CD8-positive, alpha-beta memory T cell (primary cell): ENCODE measurements around the gene MTHFD2L. TPM values are rescaled to one million over a fixed set of nuclear protein-coding genes. Genes with fewer than 3 reads are reported as not detected.

ENCODE experiments used
- CTCF ChIA-PET: fragments of 350-600 bp; sonication (Branson Sonifier 250); formaldehyde crosslinking; loops from one replicate; lab custom pipeline; 2021; ENCODE audit warnings: antibody characterized with exemption; lab: Charles Lee
- POLR2A ChIA-PET: fragments of 350-600 bp; sonication (Branson Sonifier 250); formaldehyde crosslinking; loops from one replicate; lab custom pipeline; 2021; ENCODE audit warnings: antibody characterized with exemption; lab: Charles Lee
- DNase-seq, 5 donors: peaks; one replicate each; pipeline versions ENCODE4 v3.0.0 to v3.0.0-alpha.2; 2020 to 2022; ENCODE audit warnings: mixed read lengths in 1 of 5
- H3K27ac ChIP-seq: one replicate; pipeline ENCODE4 v1.7.0; 2013; ENCODE audit warnings: low read depth, mild to moderate bottlenecking, low read length, moderate library complexity
- H3K27me3 ChIP-seq: 2 replicates; pipeline ENCODE4 v1.7.0; 2013; ENCODE audit warnings: low read length, mild to moderate bottlenecking; ENCODE audit not compliant: insufficient read depth, poor library complexity, severe bottlenecking
- H3K36me3 ChIP-seq: 2 replicates; pipeline ENCODE4 v1.7.0; 2013; ENCODE audit warnings: mild to moderate bottlenecking, low read length, moderate library complexity; ENCODE audit not compliant: insufficient read depth
- H3K4me1 ChIP-seq: 2 replicates; pipeline ENCODE4 v1.7.0; 2013; ENCODE audit warnings: mild to moderate bottlenecking, low read length, moderate library complexity; ENCODE audit not compliant: insufficient read depth
- H3K4me3 ChIP-seq: 2 replicates; pipeline ENCODE4 v1.7.0; 2013; ENCODE audit warnings: mild to moderate bottlenecking, low read length
- H3K9me3 ChIP-seq: 2 replicates; pipeline ENCODE4 v1.7.0; 2013; ENCODE audit warnings: mild to moderate bottlenecking, low read length
- H3K27ac Mint-ChIP-seq, 8 donors: one replicate each; pipeline ENCODE4 v1.8.0; 2020 to 2021; ENCODE audit warnings: mixed read lengths in 8 of 8, mild to moderate bottlenecking in 6 of 8, inconsistent platforms in 3 of 8, moderate library complexity in 3 of 8
- H3K27me3 Mint-ChIP-seq, 2 donors: one replicate each; pipeline ENCODE4 v1.8.0; 2020 to 2021; ENCODE audit warnings: mixed read lengths in 2 of 2, mild to moderate bottlenecking in 1 of 2, moderate library complexity in 1 of 2
- H3K36me3 Mint-ChIP-seq, 3 donors: one replicate each; pipeline ENCODE4 v1.8.0; 2020 to 2021; ENCODE audit warnings: mixed read lengths in 3 of 3, inconsistent platforms in 1 of 3, mild to moderate bottlenecking in 1 of 3
- H3K4me1 Mint-ChIP-seq, 3 donors: one replicate each; pipeline ENCODE4 v1.8.0; 2020 to 2021; ENCODE audit warnings: mixed read lengths in 3 of 3, inconsistent platforms in 1 of 3, mild to moderate bottlenecking in 1 of 3
- H3K4me3 Mint-ChIP-seq, 7 donors: one replicate each; pipeline ENCODE4 v1.8.0; 2020 to 2021; ENCODE audit warnings: mixed read lengths in 7 of 7, mild to moderate bottlenecking in 6 of 7, moderate library complexity in 4 of 7, inconsistent platforms in 2 of 7
- H3K9me3 Mint-ChIP-seq, 5 donors: one replicate each; pipeline ENCODE4 v1.8.0; 2020 to 2022; ENCODE audit warnings: mixed read lengths in 5 of 5, mild to moderate bottlenecking in 3 of 5, moderate library complexity in 2 of 5, inconsistent platforms in 1 of 5
- polyA plus RNA-seq: library from polyadenylated mRNA; unstranded; fragments of 300-500 nt; fragmentation: Illumina TruSeq; gene quantifications from one replicate; pipeline ENCODE4 v1.2.3, GENCODE V29; 2021
- total RNA-seq, 2 experiments: library from RNA; stranded (reverse); gene quantifications; one replicate each; pipeline ENCODE4 v1.2.3, GENCODE V29; 2021

The MTHFD2L gene
- total and polyA plus RNA-seq, 3 experiments from 2014 or later: 5.0 to 8.5 (median 7.5) TPM

DNA sequence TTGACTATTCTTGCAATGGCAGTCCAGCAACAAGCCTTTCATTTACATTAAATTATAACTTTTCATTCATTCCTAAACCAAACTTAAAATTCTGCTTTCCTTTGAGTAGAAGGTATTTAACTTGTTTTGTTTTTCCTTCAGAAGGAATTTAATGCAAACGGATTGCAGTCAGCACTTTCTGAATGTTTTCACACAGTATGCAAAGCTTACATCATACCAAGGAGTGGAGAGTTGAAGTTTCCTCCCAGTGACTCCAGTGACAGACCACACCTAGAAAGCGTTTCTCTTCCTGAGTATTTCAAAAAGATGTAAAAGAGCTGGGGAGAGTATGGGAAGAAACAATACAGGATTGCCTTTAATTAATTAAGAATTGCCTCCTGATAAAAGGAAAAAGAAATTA lies 158.5 kb downstream of the MTHFD2L start:
- no peak for DNase-seq
- Mint-ChIP-seq H3K27me3 (peaks cover 5 to 14% of the 10 kb centered on the region in 2 donors), H3K4me3 (no peak overlapping the region), H3K27ac (no peak overlapping the region), H3K36me3 (no peaks in the 10 kb centered on the region), H3K4me1 (no peaks in the 10 kb centered on the region), H3K9me3 (no peaks in the 10 kb centered on the region)
- Histone ChIP-seq H3K4me1 (no peaks in the 10 kb centered on the region), H3K4me3 (no peak overlapping the region), H3K27me3 (no peaks in the 10 kb centered on the region), H3K36me3 (no peaks in the 10 kb centered on the region), H3K9me3 (no peaks in the 10 kb centered on the region), H3K27ac (no peak overlapping the region)
- CTCF ChIA-PET: no interaction called here
- POLR2A ChIA-PET: no interaction called here

DNA sequence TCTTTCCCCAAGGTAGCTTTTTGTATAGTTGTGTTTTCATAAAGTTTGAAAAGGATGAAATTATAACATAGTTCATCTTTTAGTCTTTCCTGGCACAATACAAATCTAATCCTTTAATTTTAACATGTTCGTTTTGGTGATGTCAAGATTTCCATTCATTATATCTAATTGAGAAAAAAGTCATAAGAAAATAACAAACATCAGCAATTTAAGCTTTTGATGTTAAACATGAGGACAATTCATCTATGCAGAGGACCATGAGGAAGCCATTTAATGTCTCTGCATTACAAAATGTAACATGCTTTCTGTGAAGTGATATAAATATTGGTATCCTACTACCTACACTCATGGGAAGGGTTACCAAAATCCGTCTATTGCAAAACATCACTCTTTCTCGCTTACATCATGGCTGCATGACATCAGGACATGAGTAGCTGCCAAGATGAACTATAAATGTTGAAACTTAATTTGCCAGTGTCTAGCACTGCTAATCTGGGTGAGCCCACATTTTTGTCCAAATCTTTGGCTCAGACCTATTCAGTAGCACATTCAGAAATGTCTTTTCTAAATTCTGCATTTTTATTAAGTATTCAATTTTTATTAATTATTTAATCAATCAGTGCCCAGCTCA lies 159.8 kb downstream of the MTHFD2L start:
- POLR2A ChIA-PET: no interaction called here
- DNase-seq: no peak
- no peak overlapping the region for H3K27ac Mint-ChIP-seq
- no peak overlapping the region for H3K27ac ChIP-seq
- H3K36me3 Mint-ChIP-seq: no peaks in the 10 kb centered on the region
- H3K4me1 Mint-ChIP-seq: no peaks in the 10 kb centered on the region
- no peaks in the 10 kb centered on the region for H3K9me3 ChIP-seq
- no peaks in the 10 kb centered on the region for H3K9me3 Mint-ChIP-seq
- no peaks in the 10 kb centered on the region for H3K4me1 ChIP-seq
- H3K27me3 Mint-ChIP-seq: peaks cover 5 to 15% of the 10 kb centered on the region in 2 donors
- no peak overlapping the region for H3K4me3 ChIP-seq
- H3K27me3 ChIP-seq: no peaks in the 10 kb centered on the region
- H3K4me3 Mint-ChIP-seq: no peak overlapping the region
- H3K36me3 ChIP-seq: no peaks in the 10 kb centered on the region
- CTCF ChIA-PET: no interaction called here

DNA sequence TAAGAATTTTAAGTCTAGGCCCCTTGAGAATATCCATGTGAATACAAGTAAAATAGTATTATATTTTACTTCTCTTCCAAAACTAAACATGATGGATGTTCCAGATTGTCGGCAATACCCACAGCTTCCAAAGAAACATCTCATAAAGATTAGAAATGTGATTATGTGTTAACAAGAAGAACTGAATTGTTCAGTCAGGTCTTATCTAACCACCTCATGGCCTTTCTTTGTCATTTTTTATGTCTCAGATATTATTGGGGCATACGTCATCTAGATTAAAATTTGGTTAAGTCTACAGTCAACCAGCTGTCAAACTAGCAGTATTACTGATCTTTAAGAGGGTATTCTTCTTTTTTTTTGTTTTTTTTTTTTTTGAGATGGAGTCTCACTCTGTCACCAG lies 160.4 kb downstream of the MTHFD2L start:
- H3K9me3 Mint-ChIP-seq: no peaks in the 10 kb centered on the region
- H3K27me3 Mint-ChIP-seq: peaks cover 5 to 15% of the 10 kb centered on the region in 2 donors
- no peak overlapping the region for H3K4me3 Mint-ChIP-seq
- Histone ChIP-seq H3K27me3 (no peaks in the 10 kb centered on the region), H3K4me1 (no peaks in the 10 kb centered on the region), H3K9me3 (no peaks in the 10 kb centered on the region), H3K27ac (no peak overlapping the region), H3K4me3 (no peak overlapping the region), H3K36me3 (no peaks in the 10 kb centered on the region)
- H3K27ac Mint-ChIP-seq: no peak overlapping the region
- POLR2A ChIA-PET: no interaction called here
- no peak for DNase-seq
- H3K36me3 Mint-ChIP-seq: no peaks in the 10 kb centered on the region
- H3K4me1 Mint-ChIP-seq: no peaks in the 10 kb centered on the region
- CTCF ChIA-PET: no interaction called here

DNA sequence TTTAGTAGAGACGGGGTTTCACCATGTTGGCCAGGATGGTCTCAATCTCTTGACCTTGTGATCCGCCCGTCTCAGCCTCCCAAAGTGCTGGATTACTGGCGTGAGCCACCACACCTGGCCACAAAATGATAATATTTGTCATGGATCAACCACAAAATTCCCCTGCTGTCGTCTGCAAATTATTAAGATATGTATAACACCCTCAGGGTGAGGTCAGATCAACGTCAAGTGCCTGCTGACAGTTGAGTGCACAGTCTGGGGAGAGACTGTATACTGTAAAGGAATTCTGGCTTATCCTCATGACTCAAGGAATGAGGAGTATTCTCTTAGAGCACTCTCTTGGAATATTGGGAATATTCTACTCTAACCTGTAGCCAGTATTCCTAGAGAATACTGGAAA lies 161.6 kb downstream of the MTHFD2L start:
- no peak overlapping the region for H3K27ac ChIP-seq
- no peaks in the 10 kb centered on the region for H3K9me3 ChIP-seq
- no peaks in the 10 kb centered on the region for H3K4me1 ChIP-seq
- Mint-ChIP-seq H3K36me3 (no peaks in the 10 kb centered on the region), H3K9me3 (no peaks in the 10 kb centered on the region), H3K27me3 (peaks cover 4 to 19% of the 10 kb centered on the region in 2 donors), H3K4me3 (no peak overlapping the region), H3K4me1 (no peaks in the 10 kb centered on the region), H3K27ac (no peak overlapping the region)
- H3K4me3 ChIP-seq: no peak overlapping the region
- H3K27me3 ChIP-seq: no peaks in the 10 kb centered on the region
- DNase-seq: no peak
- no peaks in the 10 kb centered on the region for H3K36me3 ChIP-seq
- POLR2A ChIA-PET: no interaction called here
- CTCF ChIA-PET: no interaction called here

DNA sequence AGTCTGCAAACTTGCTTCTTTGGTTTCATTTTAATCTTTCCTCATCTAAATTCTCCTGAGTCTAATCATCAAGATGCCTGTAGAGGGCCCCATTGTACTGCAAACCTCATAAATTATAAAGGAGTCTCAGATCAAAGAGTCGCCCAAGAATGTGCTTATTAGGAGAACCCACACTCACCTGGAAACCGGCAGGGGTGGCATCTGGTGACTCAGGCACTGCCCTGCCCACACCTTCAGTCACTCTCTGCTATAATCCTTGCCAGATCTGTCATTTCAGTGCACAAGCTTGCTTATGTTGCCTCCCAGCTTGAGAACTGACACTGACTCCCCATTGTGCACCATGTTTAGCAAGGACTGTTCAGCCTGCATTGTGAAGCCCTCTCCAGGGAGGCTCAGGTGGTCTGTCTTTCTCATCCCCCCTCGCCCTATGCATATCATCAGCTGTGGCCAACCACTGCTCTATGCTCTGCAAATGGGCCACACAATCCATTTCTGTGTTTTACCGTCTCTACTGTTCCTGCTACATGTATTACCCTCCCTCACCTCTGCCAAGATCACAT lies 162.7 kb downstream of the MTHFD2L start:
- Mint-ChIP-seq H3K4me3 (no peak overlapping the region), H3K36me3 (no peaks in the 10 kb centered on the region), H3K27ac (no peak overlapping the region), H3K9me3 (no peaks in the 10 kb centered on the region), H3K4me1 (no peaks in the 10 kb centered on the region), H3K27me3 (peaks cover 2 to 19% of the 10 kb centered on the region in 2 donors)
- no peak overlapping the region for H3K27ac ChIP-seq
- H3K27me3 ChIP-seq: no peaks in the 10 kb centered on the region
- no peak overlapping the region for H3K4me3 ChIP-seq
- H3K36me3 ChIP-seq: no peaks in the 10 kb centered on the region
- H3K9me3 ChIP-seq: no peaks in the 10 kb centered on the region
- peak in 1 of 5 donors; percentile 3 for DNase-seq
- H3K4me1 ChIP-seq: no peaks in the 10 kb centered on the region
- POLR2A ChIA-PET: no interaction called here
- CTCF ChIA-PET: interaction anchor here (1.2 kb wide), 1 partner anchor 10 kb away, joined by 3 read pairs; no protein-coding TSS in a partner anchor

- Histone ChIP-seq H3K36me3 (no peaks in the 10 kb centered on the region), H3K27me3 (no peaks in the 10 kb centered on the region), H3K27ac (no peak overlapping the region), H3K4me3 (no peak overlapping the region), H3K4me1 (no peaks in the 10 kb centered on the region), H3K9me3 (no peaks in the 10 kb centered on the region)
- Mint-ChIP-seq H3K27me3 (peaks cover 2 to 19% of the 10 kb centered on the region in 2 donors), H3K4me3 (no peak overlapping the region), H3K9me3 (no peaks in the 10 kb centered on the region), H3K4me1 (no peaks in the 10 kb centered on the region), H3K36me3 (no peaks in the 10 kb centered on the region), H3K27ac (no peak overlapping the region)
- ChIA-PET POLR2A (no interaction called here), CTCF (no interaction called here)
- DNase-seq: no peak
Measured at GRCh38 chr4:74322301-74322700, 164.4 kb downstream of the MTHFD2L start.

DNA sequence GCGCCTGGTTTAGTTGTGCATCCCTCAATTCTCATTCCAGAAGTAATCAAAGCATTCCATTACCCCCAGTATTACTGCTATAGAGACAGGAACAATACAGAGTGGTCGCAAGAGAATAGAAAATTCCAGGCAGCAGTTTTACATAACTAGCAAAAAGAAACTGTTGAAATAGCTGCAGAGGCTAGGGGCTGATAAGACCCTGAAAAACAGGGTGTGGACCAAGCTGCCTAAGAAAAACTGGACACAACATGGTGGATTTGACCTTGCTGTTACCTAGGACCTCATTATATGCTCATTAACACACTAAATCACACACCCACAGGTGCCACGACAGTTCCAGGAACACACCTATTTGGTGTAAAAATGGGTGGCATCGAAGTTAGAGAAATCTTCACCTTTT lies 165.7 kb downstream of the MTHFD2L start:
- H3K36me3 ChIP-seq: no peaks in the 10 kb centered on the region
- no peaks in the 10 kb centered on the region for H3K4me1 Mint-ChIP-seq
- H3K9me3 ChIP-seq: no peaks in the 10 kb centered on the region
- no peak for DNase-seq
- no peaks in the 10 kb centered on the region for H3K27me3 ChIP-seq
- peaks cover 2 to 29% of the 10 kb centered on the region in 2 donors for H3K27me3 Mint-ChIP-seq
- no peaks in the 10 kb centered on the region for H3K4me1 ChIP-seq
- no peak overlapping the region for H3K4me3 Mint-ChIP-seq
- ChIA-PET POLR2A (no interaction called here), CTCF (no interaction called here)
- no peak overlapping the region for H3K27ac ChIP-seq
- no peak overlapping the region for H3K4me3 ChIP-seq
- H3K36me3 Mint-ChIP-seq: no peaks in the 10 kb centered on the region
- H3K9me3 Mint-ChIP-seq: no peaks in the 10 kb centered on the region
- no peak overlapping the region for H3K27ac Mint-ChIP-seq

- Mint-ChIP-seq H3K36me3 (no peaks in the 10 kb centered on the region), H3K27me3 (peaks cover 2 to 35% of the 10 kb centered on the region in 2 donors), H3K9me3 (no peaks in the 10 kb centered on the region), H3K27ac (no peak overlapping the region), H3K4me3 (no peak overlapping the region), H3K4me1 (no peaks in the 10 kb centered on the region)
- Histone ChIP-seq H3K27ac (no peak overlapping the region), H3K9me3 (no peaks in the 10 kb centered on the region), H3K27me3 (no peaks in the 10 kb centered on the region), H3K4me1 (no peaks in the 10 kb centered on the region), H3K36me3 (no peaks in the 10 kb centered on the region), H3K4me3 (no peak overlapping the region)
- no peak for DNase-seq
- CTCF ChIA-PET: no interaction called here
- POLR2A ChIA-PET: no interaction called here
Measured at GRCh38 chr4:74324262-74324661, 166.3 kb downstream of the MTHFD2L start.
